ENCODE data around the gene C11orf86.
"Not testable (repeated sequence)": the region's sequence is repeated elsewhere in the genome, so short reads cannot be mapped to it uniquely, and the experiment has no call there.

The C11orf86 gene

GRCh38 chr11:66967670-66968425, 7.3 kb upstream of the C11orf86 start:
- DNase-seq = no peak

DNA sequence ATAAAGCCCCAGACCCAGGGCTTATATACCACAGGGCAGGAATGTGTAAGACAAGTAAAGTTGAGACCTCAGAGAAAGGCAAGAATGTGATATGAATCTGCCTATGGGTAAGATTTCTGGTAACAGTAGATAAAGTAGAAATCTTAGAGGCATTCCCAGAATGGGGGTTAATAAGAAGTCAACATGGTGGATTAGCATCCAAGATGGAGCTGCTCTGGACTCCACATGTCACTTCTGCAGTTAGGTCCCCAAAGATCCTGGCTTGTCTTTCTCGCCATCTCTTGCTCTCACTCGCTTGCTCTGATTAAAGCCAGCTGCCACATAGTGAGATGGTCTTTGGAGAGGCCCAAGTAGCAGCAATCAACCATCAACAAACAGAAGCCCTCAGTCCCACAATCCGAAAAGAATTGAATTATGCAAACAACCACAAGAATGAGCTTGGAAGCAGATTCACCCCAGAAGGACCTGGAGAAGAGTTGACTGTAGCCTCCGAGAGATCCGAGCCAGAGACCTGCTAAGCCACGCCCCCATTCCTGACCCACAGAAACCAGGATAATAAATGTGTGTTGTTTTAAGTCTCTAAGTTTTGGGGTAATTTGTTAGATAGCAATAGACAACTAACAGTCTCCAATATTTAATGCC, 5.4 kb upstream of the C11orf86 start:
- no peak for DNase-seq

DNA sequence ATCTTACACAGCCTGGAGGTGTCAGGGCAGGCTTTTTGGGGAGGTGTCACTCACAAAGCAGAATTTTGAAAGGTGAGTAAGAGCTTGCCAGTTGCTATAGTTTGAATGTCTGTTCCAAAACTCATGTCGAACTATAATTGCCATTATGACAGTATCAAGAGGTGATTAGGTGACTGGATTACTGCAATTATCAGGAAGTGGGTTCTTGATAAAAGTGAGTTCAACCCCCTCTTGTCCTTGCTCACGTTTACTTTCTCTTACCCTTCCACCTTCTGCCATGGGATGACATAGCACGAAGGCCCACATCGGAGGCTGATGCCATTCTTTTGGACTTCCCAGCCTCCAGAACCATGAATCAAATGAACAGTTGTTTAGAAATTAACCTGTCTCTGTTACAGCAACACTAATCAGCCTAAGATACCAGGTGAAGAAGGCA, 4.7 kb upstream of the C11orf86 start:
- no peak for DNase-seq

DNA sequence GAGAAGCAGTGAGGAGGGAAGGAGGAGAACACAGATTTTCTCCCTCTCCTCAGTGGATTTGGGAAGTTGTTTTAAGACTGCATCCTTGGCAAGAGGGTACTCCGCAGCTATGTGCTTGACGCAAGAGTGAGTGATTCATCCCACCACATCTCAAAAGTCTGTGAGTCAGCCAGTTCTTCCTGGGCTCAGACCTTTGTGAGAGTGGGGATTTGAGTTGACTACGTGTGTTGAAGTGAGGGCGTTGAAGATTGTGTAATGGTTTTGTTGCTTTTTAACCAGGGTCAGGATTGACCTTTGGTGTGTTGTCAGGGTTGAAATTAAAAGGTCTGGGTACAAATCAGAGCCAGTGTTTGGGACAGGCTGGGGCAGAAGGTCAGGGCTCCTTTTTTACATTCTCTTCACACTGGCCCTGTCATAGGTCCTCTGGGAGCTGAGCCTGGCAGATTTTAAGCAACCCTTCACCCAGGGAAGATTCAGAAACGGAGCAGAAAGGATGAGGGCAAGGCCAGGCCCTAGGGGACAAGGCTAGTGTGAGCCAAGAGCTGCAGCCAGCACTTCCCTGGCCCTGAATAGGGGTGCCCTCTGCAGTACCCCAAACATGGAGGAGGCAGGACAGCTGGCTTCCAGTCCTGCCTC, 4.2 kb upstream of the C11orf86 start:
- DNase-seq = no peak

- DNase-seq = no peak
These were observed 3.6 kb upstream of the C11orf86 start for GRCh38 chr11:66971488-66971887.

GRCh38 chr11:66973956-66974580, 1.0 kb upstream of the C11orf86 start:
- DNase-seq = no peak

GRCh38 chr11:66975405-66976027, 412 bp downstream of the C11orf86 start:
- no peak for DNase-seq

DNA sequence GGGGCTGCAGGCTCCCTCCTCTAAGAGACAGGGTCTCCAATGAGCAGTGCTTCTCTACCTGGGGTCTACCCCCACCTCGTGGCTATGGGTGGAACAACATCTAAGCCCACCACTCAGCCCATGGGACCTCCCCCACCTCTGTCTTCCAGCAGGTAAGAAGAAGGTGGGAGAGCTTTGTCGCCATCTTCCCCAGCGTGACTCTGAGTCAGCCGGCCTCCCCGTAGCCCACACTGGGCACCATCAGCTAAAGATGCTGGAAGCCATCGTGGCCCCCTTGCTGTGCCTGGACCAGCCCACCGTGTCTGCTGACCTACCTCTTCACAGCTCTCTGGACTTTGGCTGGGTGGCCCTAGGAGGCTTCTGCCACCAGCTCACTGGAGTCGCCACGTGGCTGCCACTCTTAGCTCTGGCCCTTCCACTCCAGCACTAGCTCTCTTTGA, 944 bp downstream of the C11orf86 start:
- peak; percentile 20 for DNase-seq

DNA sequence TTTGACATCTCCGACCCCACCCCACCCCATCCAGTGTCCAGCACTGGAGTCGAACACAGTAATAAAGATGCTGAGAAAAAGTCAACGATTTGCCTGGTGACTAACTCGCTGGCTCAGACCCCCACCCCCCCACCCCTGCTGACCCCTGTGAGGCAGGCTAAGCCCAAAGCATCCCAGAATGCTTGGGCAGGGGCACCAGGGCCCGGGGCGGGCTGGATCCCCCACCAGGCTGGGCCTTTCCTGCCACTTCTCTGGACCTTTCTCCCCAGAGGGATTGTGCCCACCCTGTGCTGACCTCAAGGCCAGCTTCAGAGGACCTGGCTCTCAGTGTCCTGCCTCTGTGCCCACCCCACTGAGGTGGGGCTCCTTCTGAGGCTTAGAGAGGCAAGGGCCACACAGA, 1.8 kb downstream of the C11orf86 start:
- DNase-seq = no peak

GRCh38 chr11:66978229-66978628, 3.1 kb downstream of the C11orf86 start:
- DNase-seq = no peak

GRCh38 chr11:66978717-66979116, 3.6 kb downstream of the C11orf86 start:
- DNase-seq = no peak

DNA sequence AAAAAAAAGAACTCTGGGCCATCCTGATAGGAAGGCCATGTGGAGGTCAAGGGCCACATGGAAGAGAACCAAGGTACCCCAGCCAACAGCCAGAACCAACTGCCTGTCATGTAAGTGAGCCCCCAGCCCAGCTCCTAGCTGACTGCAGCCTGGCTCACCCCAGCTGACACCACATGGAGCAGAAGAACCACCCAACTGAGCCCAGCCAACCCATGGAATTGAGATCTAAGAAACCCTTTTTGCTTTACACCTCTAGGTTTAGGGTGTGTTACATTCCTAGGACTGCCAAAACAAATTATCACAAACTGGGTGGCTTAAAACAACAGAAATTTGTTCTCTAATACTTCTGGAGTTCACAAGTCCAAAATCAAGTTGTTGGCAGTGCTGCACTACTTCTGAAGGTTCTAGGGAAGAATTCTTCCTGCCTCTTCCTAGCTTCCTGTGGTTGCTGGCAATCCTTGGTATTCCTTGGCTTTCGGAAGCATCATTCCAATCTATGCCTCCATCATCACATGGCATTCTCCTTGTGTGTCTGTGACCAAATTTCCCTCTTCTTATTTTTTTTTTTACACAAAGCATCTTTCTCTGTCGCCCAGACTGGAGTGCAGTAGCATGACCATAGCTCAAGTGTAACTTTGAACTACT, 4.4 kb downstream of the C11orf86 start:
- DNase-seq = no peak

GRCh38 chr11:66981976-66982578, 7.0 kb downstream of the C11orf86 start:
- no peak for DNase-seq

GRCh38 chr11:66983275-66983924, 8.3 kb downstream of the C11orf86 start:
- DNase-seq = no peak

DNA sequence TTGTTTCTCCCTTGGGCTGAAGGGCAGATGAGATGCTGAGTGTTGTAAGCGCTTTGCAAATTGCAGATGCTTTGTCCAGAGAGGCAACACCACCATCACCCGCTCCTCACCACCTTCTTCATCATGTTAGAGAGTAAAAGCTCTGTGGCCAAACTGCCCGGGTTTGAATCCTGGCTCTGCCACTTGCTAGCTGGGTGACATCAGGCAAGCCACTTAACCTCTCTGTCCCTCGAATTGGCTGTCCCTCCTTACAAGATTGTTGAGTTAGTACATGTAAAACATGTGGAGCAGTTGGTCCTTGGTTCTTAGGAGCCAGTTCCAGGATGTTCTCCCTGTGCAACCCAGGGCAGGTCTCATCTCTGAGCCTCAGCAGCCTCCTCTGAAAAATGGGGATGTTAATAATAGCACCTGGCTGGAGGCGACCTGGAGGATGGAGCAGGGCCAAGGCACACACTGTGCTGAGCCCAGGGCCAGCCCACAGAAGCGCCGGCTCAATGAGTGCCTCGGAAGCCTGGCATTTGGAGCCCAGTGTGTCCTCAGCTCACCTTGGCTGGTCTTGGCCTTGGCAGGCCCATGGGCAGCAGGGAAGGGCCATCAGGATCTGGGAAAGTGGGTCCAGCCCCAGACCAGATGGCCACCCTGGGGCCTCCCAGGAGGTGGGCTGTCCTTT, 10.5 kb downstream of the C11orf86 start:
- DNase-seq = no peak

GRCh38 chr11:66986178-66986545, 11.1 kb downstream of the C11orf86 start:
- DNase-seq = no peak

GRCh38 chr11:66987158-66987620, 12.1 kb downstream of the C11orf86 start:
- DNase-seq = no peak

GRCh38 chr11:66987924-66988637, 13.0 kb downstream of the C11orf86 start:
- DNase-seq = no peak

- DNase-seq = not testable (repeated sequence)
These were observed 13.6 kb downstream of the C11orf86 start for GRCh38 chr11:66988741-66989140.

- not testable (repeated sequence) for DNase-seq
These were observed 14.3 kb downstream of the C11orf86 start for GRCh38 chr11:66989360-66989759.
